H1 (cell line): ENCODE data around the gene CRY1. TPM values are rescaled to one million over a fixed set of nuclear protein-coding genes. Genes with fewer than 3 reads are reported as not detected.

Experiments used
- CBX8 ChIP-seq: fragments of 300-800, 300-1000 bp; sonication (generic); IDR thresholded peaks from 2 replicates; pipeline ENCODE4 v1.7.1; 2016; ENCODE audit warnings: low read depth, low read length, borderline replicate concordance
- CREB1 ChIP-seq: IDR thresholded peaks from 2 replicates; pipeline ENCODE4 v1.6.1; 2012; ENCODE audit warnings: inconsistent platforms
- FOSL1 ChIP-seq: IDR thresholded peaks from 2 replicates; pipeline ENCODE4 v1.6.1; 2011; ENCODE audit warnings: mild to moderate bottlenecking, low read depth, low read length, moderate library complexity; ENCODE audit not compliant: insufficient read depth
- HDAC2 ChIP-seq, 2 experiments: fragments of 300-600 bp in 1 of 2; sonication (generic) in 1 of 2; IDR thresholded peaks; 2 replicates each; pipeline ENCODE4 v1.6.1; 2011 to 2012; ENCODE audit warnings: low read depth in 2 of 2, low read length in 2 of 2, mild to moderate bottlenecking in 2 of 2, moderate library complexity in 2 of 2, borderline replicate concordance in 1 of 2, inconsistent platforms in 1 of 2
- JUND ChIP-seq: IDR thresholded peaks from 2 replicates; pipeline ENCODE4 v1.6.1; 2011; ENCODE audit warnings: mild to moderate bottlenecking, improper control_type of control experiment, low read length
- SIN3A ChIP-seq, 2 experiments: IDR thresholded peaks in 1 of 2; conservative IDR thresholded peaks in 1 of 2; 2 replicates each; pipeline ENCODE4 v1.6.1; 2011 to 2012; ENCODE audit warnings: low read length in 2 of 2, improper control_type of control experiment in 1 of 2, low read depth in 1 of 2, mild to moderate bottlenecking in 1 of 2
- TAF1 ChIP-seq: IDR thresholded peaks from 2 replicates; pipeline ENCODE4 v1.6.1; 2011; ENCODE audit warnings: mild to moderate bottlenecking, low read depth, low read length
- polyA plus RNA-seq, 7 experiments: library from polyadenylated mRNA; depleted of rRNA in 3 of 7; stranded (reverse) in 5 of 7; unstranded in 2 of 7; fragments of >200 nt in 5 of 7; fragments of 200-250 nt in 2 of 7; gene quantifications; 1 replicate in 5 of 7; 2 replicates in 1 of 7; 4 replicates in 1 of 7; pipeline versions ENCODE4 v1.2.1 to v1.2.3, GENCODE V29; 2011 to 2013; ENCODE audit warnings: missing spikeins in 2 of 7, mixed read lengths in 2 of 7
- total RNA-seq: library from RNA; stranded (reverse); fragmentation: NEBNext Ultra II Directional; extraction: Animal tissue kit (Norgen Biotek cat#: 25700); gene quantifications from 2 replicates; pipeline ENCODE4 v1.2.1, GENCODE V29; 2021
- TF ChIP-seq, protein P1 (sequence below): fragments of 300-600 bp; sonication (generic); IDR thresholded peaks from 2 replicates; pipeline ENCODE4 v1.7.1; 2012; ENCODE audit warnings: low read length, moderate library complexity, mild to moderate bottlenecking, inconsistent platforms; ENCODE audit not compliant: insufficient replicate concordance

The CRY1 gene
- total and polyA plus RNA-seq, 2 of the 8 experiments (the other 6 are each of a cell fraction or from before 2014, with no cell fraction given), result 13.6 to 25.1 TPM

DNA sequence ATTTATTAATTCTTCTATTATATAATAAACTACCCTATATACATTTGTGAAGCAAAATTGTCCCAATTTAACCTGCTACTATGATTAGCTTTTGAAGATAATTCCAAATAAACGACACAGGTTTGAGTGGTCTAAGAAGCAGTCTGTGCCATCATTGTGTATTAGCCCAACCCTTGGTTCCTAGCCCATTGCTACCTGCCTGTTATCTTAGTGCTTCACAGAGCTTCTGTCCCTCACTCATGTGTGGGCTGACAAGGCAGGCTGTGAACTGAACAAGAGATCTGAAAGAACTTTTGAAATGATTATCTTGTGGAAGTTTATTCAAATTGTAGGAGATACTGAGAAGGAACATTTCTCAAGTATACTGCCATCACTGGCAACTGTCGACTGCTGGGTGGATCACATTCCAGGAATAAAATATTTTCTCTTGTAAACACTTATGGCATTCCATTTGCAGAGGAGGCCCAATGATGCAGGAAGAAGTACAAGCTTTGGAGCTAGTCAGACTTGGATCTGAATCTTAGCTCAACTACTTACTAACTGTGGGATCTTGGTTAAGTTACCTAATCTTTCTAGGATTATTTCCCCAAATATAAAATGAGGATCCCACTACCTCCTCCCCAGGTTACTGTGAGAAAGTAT, 98.6 kb downstream of the CRY1 start (continued):
- TF ChIP-seq, protein P1, sequence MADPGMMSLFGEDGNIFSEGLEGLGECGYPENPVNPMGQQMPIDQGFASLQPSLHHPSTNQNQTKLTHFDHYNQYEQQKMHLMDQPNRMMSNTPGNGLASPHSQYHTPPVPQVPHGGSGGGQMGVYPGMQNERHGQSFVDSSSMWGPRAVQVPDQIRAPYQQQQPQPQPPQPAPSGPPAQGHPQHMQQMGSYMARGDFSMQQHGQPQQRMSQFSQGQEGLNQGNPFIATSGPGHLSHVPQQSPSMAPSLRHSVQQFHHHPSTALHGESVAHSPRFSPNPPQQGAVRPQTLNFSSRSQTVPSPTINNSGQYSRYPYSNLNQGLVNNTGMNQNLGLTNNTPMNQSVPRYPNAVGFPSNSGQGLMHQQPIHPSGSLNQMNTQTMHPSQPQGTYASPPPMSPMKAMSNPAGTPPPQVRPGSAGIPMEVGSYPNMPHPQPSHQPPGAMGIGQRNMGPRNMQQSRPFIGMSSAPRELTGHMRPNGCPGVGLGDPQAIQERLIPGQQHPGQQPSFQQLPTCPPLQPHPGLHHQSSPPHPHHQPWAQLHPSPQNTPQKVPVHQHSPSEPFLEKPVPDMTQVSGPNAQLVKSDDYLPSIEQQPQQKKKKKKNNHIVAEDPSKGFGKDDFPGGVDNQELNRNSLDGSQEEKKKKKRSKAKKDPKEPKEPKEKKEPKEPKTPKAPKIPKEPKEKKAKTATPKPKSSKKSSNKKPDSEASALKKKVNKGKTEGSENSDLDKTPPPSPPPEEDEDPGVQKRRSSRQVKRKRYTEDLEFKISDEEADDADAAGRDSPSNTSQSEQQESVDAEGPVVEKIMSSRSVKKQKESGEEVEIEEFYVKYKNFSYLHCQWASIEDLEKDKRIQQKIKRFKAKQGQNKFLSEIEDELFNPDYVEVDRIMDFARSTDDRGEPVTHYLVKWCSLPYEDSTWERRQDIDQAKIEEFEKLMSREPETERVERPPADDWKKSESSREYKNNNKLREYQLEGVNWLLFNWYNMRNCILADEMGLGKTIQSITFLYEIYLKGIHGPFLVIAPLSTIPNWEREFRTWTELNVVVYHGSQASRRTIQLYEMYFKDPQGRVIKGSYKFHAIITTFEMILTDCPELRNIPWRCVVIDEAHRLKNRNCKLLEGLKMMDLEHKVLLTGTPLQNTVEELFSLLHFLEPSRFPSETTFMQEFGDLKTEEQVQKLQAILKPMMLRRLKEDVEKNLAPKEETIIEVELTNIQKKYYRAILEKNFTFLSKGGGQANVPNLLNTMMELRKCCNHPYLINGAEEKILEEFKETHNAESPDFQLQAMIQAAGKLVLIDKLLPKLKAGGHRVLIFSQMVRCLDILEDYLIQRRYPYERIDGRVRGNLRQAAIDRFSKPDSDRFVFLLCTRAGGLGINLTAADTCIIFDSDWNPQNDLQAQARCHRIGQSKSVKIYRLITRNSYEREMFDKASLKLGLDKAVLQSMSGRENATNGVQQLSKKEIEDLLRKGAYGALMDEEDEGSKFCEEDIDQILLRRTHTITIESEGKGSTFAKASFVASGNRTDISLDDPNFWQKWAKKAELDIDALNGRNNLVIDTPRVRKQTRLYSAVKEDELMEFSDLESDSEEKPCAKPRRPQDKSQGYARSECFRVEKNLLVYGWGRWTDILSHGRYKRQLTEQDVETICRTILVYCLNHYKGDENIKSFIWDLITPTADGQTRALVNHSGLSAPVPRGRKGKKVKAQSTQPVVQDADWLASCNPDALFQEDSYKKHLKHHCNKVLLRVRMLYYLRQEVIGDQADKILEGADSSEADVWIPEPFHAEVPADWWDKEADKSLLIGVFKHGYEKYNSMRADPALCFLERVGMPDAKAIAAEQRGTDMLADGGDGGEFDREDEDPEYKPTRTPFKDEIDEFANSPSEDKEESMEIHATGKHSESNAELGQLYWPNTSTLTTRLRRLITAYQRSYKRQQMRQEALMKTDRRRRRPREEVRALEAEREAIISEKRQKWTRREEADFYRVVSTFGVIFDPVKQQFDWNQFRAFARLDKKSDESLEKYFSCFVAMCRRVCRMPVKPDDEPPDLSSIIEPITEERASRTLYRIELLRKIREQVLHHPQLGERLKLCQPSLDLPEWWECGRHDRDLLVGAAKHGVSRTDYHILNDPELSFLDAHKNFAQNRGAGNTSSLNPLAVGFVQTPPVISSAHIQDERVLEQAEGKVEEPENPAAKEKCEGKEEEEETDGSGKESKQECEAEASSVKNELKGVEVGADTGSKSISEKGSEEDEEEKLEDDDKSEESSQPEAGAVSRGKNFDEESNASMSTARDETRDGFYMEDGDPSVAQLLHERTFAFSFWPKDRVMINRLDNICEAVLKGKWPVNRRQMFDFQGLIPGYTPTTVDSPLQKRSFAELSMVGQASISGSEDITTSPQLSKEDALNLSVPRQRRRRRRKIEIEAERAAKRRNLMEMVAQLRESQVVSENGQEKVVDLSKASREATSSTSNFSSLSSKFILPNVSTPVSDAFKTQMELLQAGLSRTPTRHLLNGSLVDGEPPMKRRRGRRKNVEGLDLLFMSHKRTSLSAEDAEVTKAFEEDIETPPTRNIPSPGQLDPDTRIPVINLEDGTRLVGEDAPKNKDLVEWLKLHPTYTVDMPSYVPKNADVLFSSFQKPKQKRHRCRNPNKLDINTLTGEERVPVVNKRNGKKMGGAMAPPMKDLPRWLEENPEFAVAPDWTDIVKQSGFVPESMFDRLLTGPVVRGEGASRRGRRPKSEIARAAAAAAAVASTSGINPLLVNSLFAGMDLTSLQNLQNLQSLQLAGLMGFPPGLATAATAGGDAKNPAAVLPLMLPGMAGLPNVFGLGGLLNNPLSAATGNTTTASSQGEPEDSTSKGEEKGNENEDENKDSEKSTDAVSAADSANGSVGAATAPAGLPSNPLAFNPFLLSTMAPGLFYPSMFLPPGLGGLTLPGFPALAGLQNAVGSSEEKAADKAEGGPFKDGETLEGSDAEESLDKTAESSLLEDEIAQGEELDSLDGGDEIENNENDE, result no peak
- TF ChIP-seq CREB1 (no peak), TAF1 (no peak), SIN3A (conservative IDR thresholded peaks at IDR 0.05 in 1 of 2, IDR thresholded peaks at IDR 0.05 in 1 of 2; ENCODE audit: low read depth in 1 of 2, low read length in 2 of 2) (no peak), CBX8 (no peak), HDAC2 (IDR thresholded peaks at IDR 0.05; ENCODE audit: borderline replicate concordance in 1 of 2, low read depth in 2 of 2, low read length in 2 of 2) (no peak), JUND (no peak), FOSL1 (no peak)
